OCI-LY3 (cell line): ENCODE measurements around the gene IL17A.

Experiments used
- H2AFZ ChIP-seq: fragments of 200-600, 300-600 bp; shearing (Covaris generic); 2 replicates; pipeline ENCODE4 v1.6.0; 2014; ENCODE audit warnings: antibody characterized with exemption, low read depth, low read length
- H3K27ac ChIP-seq: fragments of 200-600, 300-600 bp; sonication (generic); 2 replicates; pipeline ENCODE4 v1.5.1; 2014; ENCODE audit warnings: mild to moderate bottlenecking, low read length, moderate library complexity, mixed read lengths
- H3K27me3 ChIP-seq: fragments of 200-600, 300-600 bp; sonication (generic); 2 replicates; pipeline ENCODE4 v1.6.1; 2014; ENCODE audit warnings: low read depth, low read length, mixed read lengths
- H3K36me3 ChIP-seq: fragments of 200-600, 300-600 bp; sonication (generic); replicated peaks from 2 replicates; pipeline ENCODE3; 2014; ENCODE audit warnings: low read depth, low read length, mixed read lengths
- H3K4me1 ChIP-seq: fragments of 300-600, 200-600 bp; sonication (generic); 2 replicates; pipeline ENCODE4 v1.6.1; 2014; ENCODE audit warnings: low read length, mixed read lengths
- H3K4me2 ChIP-seq: fragments of 200-600, 300-600 bp; sonication (generic); 2 replicates; pipeline ENCODE4 v1.6.1; 2014; ENCODE audit warnings: low read length, mixed read lengths
- H3K4me3 ChIP-seq: fragments of 300-600, 200-600 bp; sonication (generic); 2 replicates; pipeline ENCODE4 v1.5.1; 2014; ENCODE audit warnings: antibody characterized with exemption, mild to moderate bottlenecking, low read length, moderate library complexity
- H3K79me2 ChIP-seq: fragments of 300-600, 200-600 bp; shearing (Covaris generic); 2 replicates; pipeline ENCODE4 v1.6.1; 2014; ENCODE audit warnings: mild to moderate bottlenecking, low read length, mixed read lengths
- H3K9ac ChIP-seq: fragments of 300-600, 200-600 bp; shearing (Covaris generic); 2 replicates; pipeline ENCODE4 v1.6.0; 2014; ENCODE audit warnings: mild to moderate bottlenecking, low read length, moderate library complexity
- H3K9me3 ChIP-seq: fragments of 200-600, 300-600 bp; shearing (Covaris generic); 2 replicates; pipeline ENCODE4 v1.6.1; 2014; ENCODE audit warnings: low read length, mixed read lengths; ENCODE audit not compliant: insufficient read depth
- H4K20me1 ChIP-seq: fragments of 200-600, 300-600 bp; sonication (generic); 2 replicates; pipeline ENCODE4 v1.6.1; 2016; ENCODE audit warnings: low read length, mixed read lengths; ENCODE audit not compliant: insufficient read depth
- CTCF ChIP-seq: fragments of 200-600, 300-600 bp; sonication (generic); IDR thresholded peaks from 2 replicates; pipeline ENCODE4 v1.5.1; 2014; ENCODE audit warnings: antibody characterized with exemption, low read length, low read depth
- EZH2phosphoT487 ChIP-seq: fragments of 200-600 bp; shearing (Covaris generic); IDR thresholded peaks from 2 replicates; pipeline ENCODE4 v1.6.1; 2018; ENCODE audit warnings: antibody characterized with exemption, mixed run types, low read depth

Gene IL17A

GRCh38 chr6:52176550-52176949 lies 9.6 kb upstream of the IL17A start:
- Histone ChIP-seq H4K20me1 (no peaks in the 10 kb centered on the region), H3K4me3 (no peak overlapping the region), H3K4me1 (peaks cover 10% of the 10 kb centered on the region), H3K36me3 (no peaks in the 10 kb centered on the region), H2AFZ (no peak overlapping the region), H3K27ac (no peak overlapping the region), H3K4me2 (no peak overlapping the region), H3K27me3 (no peaks in the 10 kb centered on the region), H3K9me3 (no peaks in the 10 kb centered on the region), H3K79me2 (no peaks in the 10 kb centered on the region), H3K9ac (no peak overlapping the region)
- TF ChIP-seq CTCF (no peak), EZH2phosphoT487 (no peak)

DNA sequence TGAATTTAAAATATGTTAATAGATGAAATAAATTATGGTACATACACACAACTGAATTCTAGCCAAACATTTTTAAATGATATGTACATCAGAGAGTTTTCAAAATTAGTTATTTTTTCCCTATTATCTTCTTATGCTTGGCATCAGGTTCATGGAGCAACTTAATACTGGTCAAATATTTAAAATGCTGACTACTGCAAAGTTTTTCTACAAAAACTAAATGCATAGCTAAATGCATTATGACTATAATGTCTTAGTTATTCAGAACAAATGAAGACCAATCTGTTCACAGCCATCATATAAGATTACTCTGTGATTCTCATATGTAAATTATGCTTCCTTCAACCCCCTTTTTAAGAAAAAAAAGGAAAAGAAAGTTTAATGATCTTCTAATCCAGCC lies 8.2 kb upstream of the IL17A start:
- H3K9ac ChIP-seq, result no peak overlapping the region
- H3K9me3 ChIP-seq, result no peaks in the 10 kb centered on the region
- no peak overlapping the region for H3K4me2 ChIP-seq
- no peak overlapping the region for H3K4me3 ChIP-seq
- H3K4me1 ChIP-seq, result peaks cover 7% of the 10 kb centered on the region
- H3K79me2 ChIP-seq, result no peaks in the 10 kb centered on the region
- H4K20me1 ChIP-seq, result no peaks in the 10 kb centered on the region
- TF ChIP-seq EZH2phosphoT487, result no peak
- TF ChIP-seq CTCF, result no peak
- no peak overlapping the region for H3K27ac ChIP-seq
- H3K36me3 ChIP-seq, result no peaks in the 10 kb centered on the region
- H2AFZ ChIP-seq, result no peak overlapping the region
- no peaks in the 10 kb centered on the region for H3K27me3 ChIP-seq

DNA sequence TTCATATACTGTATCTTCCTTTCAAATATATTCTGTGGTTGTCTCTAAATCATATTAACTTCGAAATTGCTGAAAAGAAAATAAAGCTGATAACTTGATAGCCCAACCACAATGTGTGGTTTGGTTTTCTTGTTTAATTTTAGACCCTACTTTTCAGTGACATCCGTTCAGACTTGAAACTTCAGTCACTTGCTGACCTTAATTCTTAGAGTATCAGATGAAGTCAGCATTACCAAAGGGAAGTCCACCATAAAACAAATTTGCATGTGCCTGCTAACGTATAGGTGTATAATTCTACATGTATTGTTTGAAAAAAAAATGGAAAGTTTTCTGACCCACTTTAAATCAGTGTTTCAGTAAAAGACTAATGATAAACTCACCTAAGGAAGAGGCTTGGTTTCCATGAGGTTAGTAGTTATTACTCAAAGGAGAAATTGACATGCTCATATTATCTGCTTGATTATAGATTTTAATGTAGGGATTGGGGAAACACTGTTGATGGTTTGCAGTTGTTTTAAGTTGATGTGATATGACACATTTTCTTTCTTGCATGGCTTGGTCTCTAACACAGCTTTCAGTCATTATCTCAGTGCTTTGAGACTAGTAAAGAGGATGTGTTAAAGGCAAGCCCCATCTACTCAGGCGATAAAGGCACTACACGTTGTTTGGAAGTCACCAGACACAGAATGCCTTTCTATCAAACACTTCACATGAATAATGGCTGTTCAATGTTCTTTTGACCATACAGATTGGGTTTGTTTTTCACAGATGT lies 5.2 kb upstream of the IL17A start:
- H3K79me2 ChIP-seq, result no peaks in the 10 kb centered on the region
- no peaks in the 10 kb centered on the region for H3K27me3 ChIP-seq

More for the DNA sequence above, 5.2 kb upstream of the IL17A start:
- TF ChIP-seq EZH2phosphoT487 (no peak), CTCF (no peak)
- H3K4me3 ChIP-seq, result no peak overlapping the region
- no peaks in the 10 kb centered on the region for H3K9me3 ChIP-seq
- peaks cover 8% of the 10 kb centered on the region for H3K4me1 ChIP-seq
- H3K27ac ChIP-seq, result no peak overlapping the region
- no peak overlapping the region for H3K4me2 ChIP-seq
- no peak overlapping the region for H3K9ac ChIP-seq
- no peaks in the 10 kb centered on the region for H3K36me3 ChIP-seq
- no peaks in the 10 kb centered on the region for H4K20me1 ChIP-seq
- H2AFZ ChIP-seq, result no peak overlapping the region
